VCaP (cell line): ENCODE data around the gene ANKFN1.

ENCODE experiments used
- H3K27ac ChIP-seq: fragments of 450-650 bp; 2 replicates; pipeline ENCODE4 v1.5.1; 2017
- CTCF ChIP-seq: fragments of 450-650 bp; conservative IDR thresholded peaks from 2 replicates; pipeline ENCODE4 v1.5.1; 2017; ENCODE audit warnings: mild to moderate bottlenecking, moderate library complexity

Gene ANKFN1

GRCh38 chr17:56445692-56446411 is 292.6 kb downstream of the ANKFN1 start:
- H3K27ac ChIP-seq: no peak overlapping the region

DNA sequence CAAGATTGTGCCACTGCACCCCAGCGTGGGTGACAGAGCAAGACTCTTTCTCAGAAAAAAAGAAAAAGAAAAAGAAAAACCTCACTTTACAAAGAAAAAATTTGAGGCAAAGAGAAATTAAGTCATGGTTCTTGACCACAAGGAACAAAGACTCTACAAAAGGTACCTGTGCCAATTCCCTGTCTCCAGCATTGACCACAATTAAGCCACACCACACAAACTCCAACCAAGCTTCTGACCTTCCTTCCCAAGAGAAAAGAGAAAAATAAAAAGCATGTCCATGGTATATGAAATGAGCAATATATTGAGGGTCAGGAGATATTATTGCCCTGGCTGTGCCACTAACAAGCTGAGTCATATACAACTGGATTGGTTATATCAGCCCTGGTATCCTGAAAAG is 293.9 kb downstream of the ANKFN1 start:
- TF ChIP-seq CTCF: no peak
- H3K27ac ChIP-seq: no peak overlapping the region

More at GRCh38 chr17:56445692-56446411, 292.6 kb downstream of the ANKFN1 start:
- TF ChIP-seq CTCF: no peak

DNA sequence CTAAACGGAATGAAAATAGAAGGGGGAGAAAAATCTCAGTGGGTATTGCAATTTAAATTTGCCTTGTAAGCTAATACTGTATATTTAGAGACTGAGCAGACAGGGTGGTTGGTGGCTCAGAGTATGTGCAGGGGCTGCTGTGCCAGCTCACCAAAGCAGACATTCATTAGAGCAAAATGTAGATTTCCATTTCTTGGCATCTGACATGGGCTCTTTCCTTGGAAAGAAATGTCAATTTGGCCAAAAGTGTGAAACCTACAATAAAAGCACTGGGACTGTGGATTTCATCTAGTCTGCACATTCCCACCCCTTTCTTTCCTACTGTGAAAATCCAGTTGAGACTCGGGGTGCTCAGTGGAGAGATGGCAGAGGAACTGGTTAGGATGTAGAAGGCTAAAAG is 295.1 kb downstream of the ANKFN1 start:
- H3K27ac ChIP-seq: no peak overlapping the region
- no peak for TF ChIP-seq CTCF

- no peak overlapping the region for H3K27ac ChIP-seq
- TF ChIP-seq CTCF: no peak
Observed at GRCh38 chr17:56449176-56449575, 295.9 kb downstream of the ANKFN1 start.

DNA sequence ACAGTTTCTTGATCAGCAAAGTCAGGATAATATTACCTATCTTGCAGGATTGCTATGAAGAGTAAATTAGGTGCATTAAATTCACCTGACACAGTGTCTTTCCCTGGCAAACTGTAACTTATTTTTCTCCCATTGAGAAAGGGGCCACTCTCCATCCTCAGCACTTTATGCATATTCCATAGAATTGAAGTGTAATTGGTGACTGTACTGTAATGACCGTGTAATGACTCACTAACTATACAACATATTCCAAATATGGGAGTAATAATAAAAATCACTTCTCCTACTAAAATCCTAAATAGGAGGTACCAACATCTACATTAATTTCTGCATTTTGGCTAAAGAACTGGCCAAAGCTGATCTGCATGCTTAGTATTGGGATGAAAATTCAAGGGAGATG is 298.4 kb downstream of the ANKFN1 start:
- TF ChIP-seq CTCF: no peak
- H3K27ac ChIP-seq: no peak overlapping the region

- no peak for TF ChIP-seq CTCF
- H3K27ac ChIP-seq: no peak overlapping the region
Observed at GRCh38 chr17:56452461-56452860, 299.2 kb downstream of the ANKFN1 start.

DNA sequence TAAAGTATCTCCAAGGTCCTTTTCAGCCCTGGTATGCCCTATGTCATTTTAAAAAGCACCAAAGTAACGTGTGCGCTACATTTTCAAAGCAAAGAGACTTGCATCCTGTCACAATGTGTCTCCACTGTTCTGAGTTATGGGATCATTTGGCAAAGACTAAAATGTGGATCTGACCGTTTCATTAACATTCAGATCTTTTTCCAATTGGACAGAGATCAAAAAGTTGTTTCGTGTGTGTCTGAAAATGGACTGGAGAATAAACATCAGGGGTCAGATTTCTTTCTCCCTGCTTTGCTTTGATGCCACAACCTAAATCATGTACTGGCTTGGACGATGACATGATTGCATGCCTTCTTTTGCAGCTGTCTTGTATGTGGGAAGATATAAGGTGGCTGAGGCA is 304.2 kb downstream of the ANKFN1 start:
- no peak overlapping the region for H3K27ac ChIP-seq
- TF ChIP-seq CTCF: no peak
